Endothelial cell of umbilical vein (primary cell): ENCODE measurements around the gene G6PC2. TPM values are rescaled to one million over a fixed set of nuclear protein-coding genes. Genes with fewer than 3 reads are reported as not detected.

ENCODE experiments used
- BruUV-seq: library from RNA; stranded (reverse); fragments of 400-500 nt; replicated peaks from 2 replicates; lab custom pipeline; 2021; lab: Mats Ljungman, UMichigan
- CTCF ChIA-PET: fragments of 300-600, 350-600 bp; sonication (Branson Sonifier 250); formaldehyde crosslinking; loops from one replicate; lab custom pipeline; 2021; ENCODE audit warnings: antibody characterized with exemption, inconsistent platforms; lab: Charles Lee
- POLR2A ChIA-PET: fragments of 300-600, 350-600 bp; sonication (Branson Sonifier 250); formaldehyde crosslinking; loops from one replicate; lab custom pipeline; 2021; ENCODE audit warnings: antibody characterized with exemption, inconsistent platforms; lab: Charles Lee
- DNase-seq: peaks from one replicate; pipeline ENCODE4 v3.0.0-alpha.2; 2011; ENCODE audit warnings: low read depth, low spot score
- FAIRE-seq: peaks from 2 replicates; lab custom pipeline; 2011; peaks lifted over from hg19 to GRCh38; lab: Jason Lieb, UNC
- H2AFZ ChIP-seq: 2 replicates; pipeline ENCODE4 v1.6.0; 2012; ENCODE audit warnings: low read depth, low read length, control low read depth, inconsistent platforms
- H3K27ac ChIP-seq: 2 replicates; pipeline ENCODE4 v1.5.1; 2011; ENCODE audit warnings: low read depth, mild to moderate bottlenecking, control low read depth, low read length, moderate library complexity; ENCODE audit not compliant: insufficient read depth
- H3K27me3 ChIP-seq, 2 experiments: 2 replicates each; pipeline versions ENCODE4 v1.6.0 to v1.6.1; 2011; ENCODE audit warnings: low read length in 2 of 2, mixed read lengths in 1 of 2; ENCODE audit not compliant: control insufficient read depth in 2 of 2, insufficient read depth in 2 of 2
- H3K36me3 ChIP-seq, 2 experiments: 2 replicates in 1 of 2; 3 replicates in 1 of 2; pipeline ENCODE4 v1.5.1; 2011; ENCODE audit warnings: low read length in 2 of 2, mild to moderate bottlenecking in 1 of 2, moderate library complexity in 1 of 2; ENCODE audit not compliant: control insufficient read depth in 2 of 2, insufficient read depth in 2 of 2; ENCODE audit errors: extremely low read depth in 1 of 2
- H3K4me1 ChIP-seq: 3 replicates; pipeline ENCODE4 v1.5.1; 2011; ENCODE audit warnings: mild to moderate bottlenecking, low read length; ENCODE audit not compliant: control insufficient read depth, insufficient read depth; ENCODE audit errors: extremely low read depth
- H3K4me2 ChIP-seq: 2 replicates; pipeline ENCODE4 v1.6.1; 2011; ENCODE audit warnings: low read length, control low read depth, mixed read lengths; ENCODE audit not compliant: insufficient read depth
- H3K4me3 ChIP-seq, 3 experiments: fragments of 200-600 bp in 1 of 3; sonication (generic), shearing (Covaris generic) in 1 of 3; replicated peaks in 1 of 3; 2 replicates each; pipeline ENCODE4 v1.5.1; 2011 to 2016; ENCODE audit warnings: control low read depth in 3 of 3, low read length in 3 of 3, mild to moderate bottlenecking in 2 of 3, inconsistent platforms in 1 of 3, low read depth in 1 of 3, moderate library complexity in 1 of 3; ENCODE audit not compliant: insufficient read depth in 1 of 3
- H3K79me2 ChIP-seq: 2 replicates; pipeline ENCODE4 v1.6.0; 2012; ENCODE audit warnings: low read length, inconsistent platforms; ENCODE audit not compliant: control insufficient read depth, insufficient read depth
- H3K9ac ChIP-seq: replicated peaks from 2 replicates; pipeline ENCODE3; 2011; ENCODE audit warnings: low read length, control low read depth; ENCODE audit not compliant: insufficient read depth; ENCODE audit errors: extremely low read depth
- H3K9me1 ChIP-seq: replicated peaks from 3 replicates; pipeline ENCODE4 v1.6.0; 2011; ENCODE audit warnings: mild to moderate bottlenecking, low read length; ENCODE audit not compliant: control insufficient read depth, insufficient read depth; ENCODE audit errors: extremely low read depth
- H3K9me3 ChIP-seq: replicated peaks from 2 replicates; pipeline ENCODE4 v1.5.1; 2012; ENCODE audit warnings: low read length, inconsistent platforms; ENCODE audit not compliant: control insufficient read depth, insufficient read depth
- H4K20me1 ChIP-seq: replicated peaks from 2 replicates; pipeline ENCODE3; 2011; ENCODE audit warnings: mild to moderate bottlenecking, low read length; ENCODE audit not compliant: control insufficient read depth, insufficient read depth; ENCODE audit errors: extremely low read depth
- CTCF ChIP-seq, 2 donors: IDR thresholded peaks; 1 replicate in 1 of 2; 2 replicates in 1 of 2; pipeline ENCODE4 v1.5.1; 2011; ENCODE audit warnings: low read length in 2 of 2, mild to moderate bottlenecking in 2 of 2, moderate library complexity in 2 of 2, control low read depth in 1 of 2, inconsistent platforms in 1 of 2, low read depth in 1 of 2; ENCODE audit not compliant: insufficient read depth in 1 of 2; ENCODE audit errors: extremely low read depth in 1 of 2
- EZH2 ChIP-seq: IDR thresholded peaks from 2 replicates; pipeline ENCODE4 v1.6.1; 2012; ENCODE audit warnings: borderline replicate concordance, low read depth, mild to moderate bottlenecking, moderate library complexity, low read length, inconsistent platforms; ENCODE audit not compliant: severe bottlenecking
- FOS ChIP-seq: IDR thresholded peaks from 2 replicates; pipeline ENCODE4 v1.6.1; 2011; ENCODE audit warnings: mild to moderate bottlenecking, low read length, moderate library complexity, borderline replicate concordance; ENCODE audit not compliant: insufficient read depth
- GATA2 ChIP-seq: IDR thresholded peaks from 2 replicates; pipeline ENCODE4 v1.7.0; 2011; ENCODE audit warnings: low read depth, mild to moderate bottlenecking, moderate library complexity, mixed read lengths, low read length; ENCODE audit not compliant: insufficient read length, insufficient read depth
- JUN ChIP-seq: IDR thresholded peaks from 2 replicates; pipeline ENCODE4 v1.6.1; 2011; ENCODE audit warnings: borderline replicate concordance, low read depth; ENCODE audit not compliant: insufficient read length, insufficient read depth
- MAX ChIP-seq: IDR thresholded peaks from 2 replicates; pipeline ENCODE4 v1.6.1; 2011; ENCODE audit not compliant: insufficient read depth, insufficient read length
- MYC ChIP-seq: IDR thresholded peaks from one replicate; pipeline ENCODE4 v1.6.1; 2011; ENCODE audit warnings: mild to moderate bottlenecking, low read depth, low read length
- POLR2A ChIP-seq: IDR thresholded peaks from 2 replicates; pipeline ENCODE4 v1.6.1; 2012; ENCODE audit warnings: low read depth, mild to moderate bottlenecking, control low read depth, low read length
- POLR2AphosphoS5 ChIP-seq: IDR thresholded peaks from 2 replicates; pipeline ENCODE4 v1.6.1; 2012; ENCODE audit warnings: low read depth, mild to moderate bottlenecking, control low read depth, low read length, moderate library complexity; ENCODE audit not compliant: insufficient read depth
- dilution Hi-C: fragments of 300-500 bp; cut with MboI; formaldehyde crosslinking; loops from one replicate; pipeline ENCODE4 v1.15.0; 2019; ENCODE audit warnings: low sequenced_read_pairs; ENCODE audit not compliant: extremely low pct_ligation_motif_present
- intact Hi-C: fragments of 100-400 bp; cut with micrococcal nuclease; formaldehyde crosslinking; loops from one replicate; pipeline ENCODE4 v1.10.0; 2022
- polyA plus RNA-seq, 4 experiments: library from polyadenylated mRNA; depleted of rRNA in 3 of 4; stranded (reverse) in 3 of 4; unstranded in 1 of 4; fragments of >200 nt; gene quantifications; 2 replicates each; pipeline versions ENCODE4 v1.2.1 to v1.2.3, GENCODE V29; 2011 to 2012; ENCODE audit warnings: missing spikeins in 1 of 4
- total RNA-seq: library from RNA; stranded (reverse); gene quantifications from 2 replicates; pipeline ENCODE4 v1.2.3, GENCODE V29; 2021

The G6PC2 gene
- total and polyA plus RNA-seq, 2 donors (not counting 3 experiments of a cell fraction or from before 2014, with no cell fraction given) = not detected

GRCh38 chr2:168929031-168929430, 27.9 kb downstream of the G6PC2 start:
- Histone ChIP-seq H3K79me2 (no peaks in the 10 kb centered on the region), H3K27me3 (no peaks in the 10 kb centered on the region), H2AFZ (no peak overlapping the region), H3K36me3 (no peaks in the 10 kb centered on the region), H3K4me1 (no peaks in the 10 kb centered on the region), H4K20me1 (no peaks in the 10 kb centered on the region), H3K9me3 (no peaks in the 10 kb centered on the region), H3K27ac (no peak overlapping the region), H3K4me3 (no peak overlapping the region), H3K9me1 (no peaks in the 10 kb centered on the region), H3K9ac (no peak overlapping the region), H3K4me2 (no peak overlapping the region)
- peak; percentile 22 for DNase-seq
- BruUV-seq = no TSS peak
- intact Hi-C loops (no loop called here), dilution Hi-C loops (no loop called here)
- ChIA-PET POLR2A (no interaction called here), CTCF (interaction anchor here (1.0 kb wide), 1 partner anchor 180 kb away, joined by 3 read pairs; no protein-coding TSS in a partner anchor)
- no peak for TF ChIP-seq MYC
- TF ChIP-seq EZH2 = no peak
- TF ChIP-seq JUN = no peak
- TF ChIP-seq POLR2A = no peak
- TF ChIP-seq MAX = no peak
- no peak for TF ChIP-seq POLR2AphosphoS5
- TF ChIP-seq GATA2 = no peak
- no peak for TF ChIP-seq FOS
- no peak for TF ChIP-seq CTCF (IDR thresholded peaks at IDR 0.05; ENCODE audit: extremely low read depth in 1 of 2, insufficient read depth in 1 of 2, low read depth in 1 of 2, low read length in 2 of 2)
- FAIRE-seq = no peak
